Right lobe of liver (tissue), 6 donors: ENCODE measurements around the gene TCF12. TPM values are rescaled to one million over a fixed set of nuclear protein-coding genes. Genes with fewer than 3 reads are reported as not detected.

Experiments used
- ATAC-seq, 4 donors: fragments of 200-7000 bp; cut with Tn5 transposase; one replicate each; pipeline ENCODE4 v1.9.1; 2020; ENCODE audit warnings: mild to moderate bottlenecking in 4 of 4, moderate library complexity in 4 of 4
- DNase-seq, 3 donors: peaks; one replicate each; pipeline ENCODE4 v3.0.0-alpha.2; 2020
- H3K27ac ChIP-seq, 3 donors: fragments of 200-600 bp; one replicate each; pipeline ENCODE4 v1.8.0; 2022
- H3K27me3 ChIP-seq, 2 donors: fragments of 200-600 bp; one replicate each; pipeline ENCODE4 v1.8.0; 2022
- H3K36me3 ChIP-seq, 4 donors: fragments of 200-600 bp; sonication (generic) in 1 of 4; one replicate each; pipeline versions ENCODE4 v1.5.1 to v1.8.0; 2017 to 2022; ENCODE audit warnings: control low read depth in 1 of 4
- H3K4me1 ChIP-seq, 4 donors: fragments of 200-600 bp; sonication (generic) in 1 of 4; one replicate each; pipeline versions ENCODE4 v1.5.1 to v1.8.0; 2017 to 2022; ENCODE audit warnings: control low read depth in 1 of 4
- H3K4me3 ChIP-seq, 3 donors: fragments of 200-600 bp; one replicate each; pipeline ENCODE4 v1.8.0; 2022
- H3K9me3 ChIP-seq, 4 donors: fragments of 200-600 bp; sonication (generic) in 1 of 4; one replicate each; pipeline versions ENCODE4 v1.5.1 to v1.8.0; 2017 to 2022; ENCODE audit warnings: control low read depth in 1 of 4
- POLR2A ChIP-seq: fragments of 450-650 bp; IDR thresholded peaks from one replicate; pipeline ENCODE4 v1.6.1; 2017; ENCODE audit warnings: antibody characterized with exemption, mild to moderate bottlenecking
- WGBS: methylation state at CpG from one replicate; pipeline ENCODE4 v1.1.6; 2018; ENCODE audit warnings: low coverage, low lambda C conversion rate; ENCODE audit not compliant: insufficient coverage; ENCODE audit errors: missing lambda C conversion rate; 5-methylcytosine and 5-hydroxymethylcytosine counted together
- intact Hi-C, 2 donors: fragments of 100-400 bp; cut with DNase I; formaldehyde crosslinking; loops; one replicate each; pipeline versions ENCODE4 v1.11.2 to v1.14.1; 2022
- total RNA-seq, 6 experiments: library from RNA; depleted of rRNA in 2 of 6; stranded (reverse); fragments of >200 nt in 2 of 6; fragmentation: NEBNext Ultra II Directional in 3 of 6; extraction: Animal tissue kit (Norgen Biotek cat#: 25700) in 3 of 6; gene quantifications; one replicate each; pipeline versions ENCODE4 v1.1.0 to v1.2.4, GENCODE V29; 2016 to 2023
- TF ChIP-seq, protein P1 (sequence below), 4 donors: fragments of 200-600 bp in 3 of 4; fragments of 450-650 bp in 1 of 4; IDR thresholded peaks; one replicate each; pipeline versions ENCODE4 v1.5.1 to v1.8.0; 2016 to 2022; ENCODE audit warnings: antibody characterized with exemption in 4 of 4, mild to moderate bottlenecking in 2 of 4
- donor health status: DM: no; HTN: yes; CAD: no.
- donor health status: DM: no; HTN: no; CAD: no.
- donor health status: DM: no; HTN: no; CAD: no.
- donor health status: DM: no; HTN: yes; CAD: no.
- donor health status: DM: no; HTN: yes; CAD: no.

The TCF12 gene
- total RNA-seq, 6 experiments from 2014 or later, result 28.9 to 41.9 (median 35.3) TPM

DNA sequence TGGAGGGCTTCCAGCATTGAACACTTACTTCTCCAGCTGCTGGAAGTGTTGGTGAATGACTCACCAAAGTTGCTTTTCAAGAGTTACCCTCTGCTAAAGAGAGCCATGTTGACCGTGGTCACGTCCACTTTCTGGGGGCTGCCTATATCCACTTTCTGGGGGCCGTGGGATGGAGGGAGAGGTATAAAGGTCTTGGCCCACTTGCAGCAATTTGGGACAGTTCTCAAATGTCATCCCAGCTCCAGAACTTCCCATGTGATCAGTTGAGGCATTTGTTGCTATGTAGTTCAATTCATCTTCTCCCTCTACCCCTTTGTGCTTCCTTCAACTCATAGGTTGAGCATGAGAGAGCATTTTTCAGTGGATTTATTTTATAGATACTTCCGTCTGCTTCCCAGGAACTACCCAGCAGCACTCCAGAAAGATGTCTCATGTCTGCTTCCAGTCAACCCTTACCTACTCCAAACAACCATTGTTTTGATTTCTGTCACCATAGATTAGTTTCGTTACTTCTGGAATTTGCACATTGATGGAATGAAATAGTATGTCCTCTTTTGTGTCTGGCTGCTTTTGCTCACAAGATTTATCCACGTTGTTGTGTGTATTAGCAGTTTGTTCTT is 130.6 kb downstream of the TCF12 start:
- DNase-seq (no peak), ATAC-seq (no peak)
- Histone ChIP-seq H3K4me3 (no peak overlapping the region), H3K27ac (no peak overlapping the region), H3K36me3 (no peaks in the 10 kb centered on the region), H3K27me3 (no peaks in the 10 kb centered on the region), H3K9me3 (no peaks in the 10 kb centered on the region), H3K4me1 (peaks cover 0 to 11% (median 5%) of the 10 kb centered on the region in 4 donors)
- TF ChIP-seq, protein P1, sequence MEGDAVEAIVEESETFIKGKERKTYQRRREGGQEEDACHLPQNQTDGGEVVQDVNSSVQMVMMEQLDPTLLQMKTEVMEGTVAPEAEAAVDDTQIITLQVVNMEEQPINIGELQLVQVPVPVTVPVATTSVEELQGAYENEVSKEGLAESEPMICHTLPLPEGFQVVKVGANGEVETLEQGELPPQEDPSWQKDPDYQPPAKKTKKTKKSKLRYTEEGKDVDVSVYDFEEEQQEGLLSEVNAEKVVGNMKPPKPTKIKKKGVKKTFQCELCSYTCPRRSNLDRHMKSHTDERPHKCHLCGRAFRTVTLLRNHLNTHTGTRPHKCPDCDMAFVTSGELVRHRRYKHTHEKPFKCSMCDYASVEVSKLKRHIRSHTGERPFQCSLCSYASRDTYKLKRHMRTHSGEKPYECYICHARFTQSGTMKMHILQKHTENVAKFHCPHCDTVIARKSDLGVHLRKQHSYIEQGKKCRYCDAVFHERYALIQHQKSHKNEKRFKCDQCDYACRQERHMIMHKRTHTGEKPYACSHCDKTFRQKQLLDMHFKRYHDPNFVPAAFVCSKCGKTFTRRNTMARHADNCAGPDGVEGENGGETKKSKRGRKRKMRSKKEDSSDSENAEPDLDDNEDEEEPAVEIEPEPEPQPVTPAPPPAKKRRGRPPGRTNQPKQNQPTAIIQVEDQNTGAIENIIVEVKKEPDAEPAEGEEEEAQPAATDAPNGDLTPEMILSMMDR (IDR thresholded peaks at IDR 0.05), result no peak
- TF ChIP-seq POLR2A, result no peak
- WGBS, result 83% methylated on average over 4 of the region's 6 CpGs
- intact Hi-C loops, result no loop called here

DNA sequence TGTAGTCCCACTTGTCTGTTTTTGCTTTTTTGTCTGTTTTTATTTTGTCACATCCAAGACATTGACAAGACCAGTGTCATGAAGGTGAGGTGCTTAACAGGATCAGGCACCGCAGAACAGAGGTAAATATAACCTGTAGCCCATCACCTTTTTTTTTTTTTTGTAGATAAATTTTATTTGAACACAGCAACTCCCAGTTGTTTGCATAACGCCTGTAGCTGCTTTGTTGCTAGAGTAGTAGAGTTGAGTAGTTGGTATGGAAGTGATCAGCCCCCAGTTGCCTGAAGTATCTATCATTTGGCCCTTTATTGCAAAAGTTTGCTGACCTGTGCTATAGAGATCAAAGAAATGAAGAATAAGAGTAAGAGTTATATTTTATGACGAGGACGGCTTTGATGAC is 135.0 kb downstream of the TCF12 start:
- TF ChIP-seq POLR2A, result no peak
- TF ChIP-seq, protein P1 (IDR thresholded peaks at IDR 0.05), result no peak
- Histone ChIP-seq H3K27ac (no peak overlapping the region), H3K9me3 (no peaks in the 10 kb centered on the region), H3K4me3 (no peak overlapping the region), H3K4me1 (peaks cover 0 to 16% (median 5%) of the 10 kb centered on the region in 4 donors), H3K36me3 (no peaks in the 10 kb centered on the region), H3K27me3 (no peaks in the 10 kb centered on the region)
- WGBS, result 27% methylated on average over 4 of the region's 4 CpGs
- DNase-seq (no peak), ATAC-seq (peak; percentile 13 to 31 (median 23))
- intact Hi-C loops, result no loop called here

DNA sequence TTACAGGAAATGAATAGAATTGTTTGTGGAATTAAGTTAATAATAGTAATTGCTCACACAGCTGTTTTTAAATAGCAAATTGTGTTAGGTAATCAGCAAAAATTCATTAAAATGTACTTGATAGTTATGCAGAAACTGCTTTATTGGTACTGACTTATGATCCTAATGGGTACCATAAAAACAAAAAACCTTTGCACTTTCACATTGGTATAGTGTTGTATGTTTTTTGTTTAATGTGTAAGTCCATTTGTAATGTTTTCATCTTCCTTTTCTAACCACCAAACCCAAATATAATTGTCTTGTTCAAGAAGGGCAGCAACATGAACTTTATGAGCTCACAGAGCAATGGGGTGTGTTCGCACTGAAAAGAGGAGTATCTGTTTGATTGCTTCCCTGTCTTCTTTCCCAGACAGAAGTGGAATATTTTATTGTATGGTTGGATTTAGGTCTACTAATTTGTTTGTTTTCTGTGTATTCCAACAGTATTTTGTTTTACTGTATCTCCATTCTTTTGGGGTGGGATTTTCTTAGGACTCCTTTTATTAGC is 135.8 kb downstream of the TCF12 start:
- WGBS, result 90% methylated on average over 1 of the region's 1 CpG
- TF ChIP-seq, protein P1 (IDR thresholded peaks at IDR 0.05), result no peak
- no peak for TF ChIP-seq POLR2A
- DNase-seq (no peak), ATAC-seq (no peak)
- intact Hi-C loops, result no loop called here
- no peaks in the 10 kb centered on the region for H3K9me3 ChIP-seq
- no peaks in the 10 kb centered on the region for H3K27me3 ChIP-seq
- H3K27ac ChIP-seq, result no peak overlapping the region
- no peak overlapping the region for H3K4me3 ChIP-seq
- no peaks in the 10 kb centered on the region for H3K36me3 ChIP-seq
- H3K4me1 ChIP-seq, result peaks cover 0 to 16% (median 5%) of the 10 kb centered on the region in 4 donors

DNA sequence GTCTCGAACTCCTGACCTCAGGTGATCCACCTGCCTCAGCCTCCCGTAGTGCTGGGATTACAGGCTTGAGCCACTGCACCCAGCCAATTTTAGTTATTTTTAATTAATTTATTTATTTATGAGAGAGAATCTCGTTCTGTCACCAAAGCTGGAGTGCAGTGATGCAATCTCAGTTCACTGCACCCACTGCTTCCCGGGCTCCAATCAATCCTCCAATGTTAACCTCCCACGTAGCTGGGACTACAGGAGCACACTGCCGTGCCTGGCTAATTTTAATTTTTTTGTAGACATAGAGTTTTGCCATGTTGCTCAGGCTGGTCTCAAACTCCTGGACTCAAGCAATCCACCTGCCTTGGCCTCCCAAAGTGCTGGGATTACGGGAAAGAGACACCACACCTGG is 137.9 kb downstream of the TCF12 start:
- H3K9me3 ChIP-seq, result no peaks in the 10 kb centered on the region
- no peak overlapping the region for H3K27ac ChIP-seq
- TF ChIP-seq POLR2A, result no peak
- TF ChIP-seq, protein P1 (IDR thresholded peaks at IDR 0.05), result no peak
- peak in 2 of 4 donors; percentile 25 to 55 for ATAC-seq
- DNase-seq, result no peak
- H3K4me3 ChIP-seq, result no peak overlapping the region
- H3K36me3 ChIP-seq, result no peaks in the 10 kb centered on the region
- WGBS, result 57% methylated on average over 7 of the region's 7 CpGs
- H3K27me3 ChIP-seq, result no peaks in the 10 kb centered on the region
- peaks cover 0 to 16% (median 5%) of the 10 kb centered on the region in 4 donors for H3K4me1 ChIP-seq
- intact Hi-C loops, result no loop called here
